ENCODE data around the gene MGA.

DNA sequence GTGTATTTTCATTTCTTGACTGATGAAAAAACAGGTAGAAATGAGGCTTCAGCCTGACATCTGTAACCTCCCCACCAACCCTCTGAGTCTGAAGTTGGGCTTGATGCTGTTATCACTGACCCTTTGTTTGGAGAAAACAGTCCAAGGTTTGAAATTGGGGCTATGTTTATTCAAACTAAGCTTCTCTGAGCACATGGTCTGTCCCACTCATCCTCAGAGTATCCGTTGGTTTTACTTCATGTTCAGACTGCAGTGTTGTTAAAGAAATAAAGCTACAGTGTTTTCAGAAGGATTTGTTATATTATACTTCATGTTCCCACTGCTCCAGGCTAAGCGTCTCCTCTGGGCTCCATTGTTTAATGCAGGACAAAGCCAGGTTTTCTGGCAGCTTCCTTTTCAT is 120.1 kb downstream of the MGA start:
- TF ChIP-seq EZH2 (IDR thresholded peaks at IDR 0.05; ENCODE audit: insufficient read depth, poor library complexity, severe bottlenecking) (no peak), EZH2phosphoT487 (IDR thresholded peaks at IDR 0.05; ENCODE audit: insufficient read depth, low read depth) (no peak)
